Heart left ventricle (tissue), 16 donors: ENCODE results near the gene CAPN11. TPM values are rescaled to one million over a fixed set of nuclear protein-coding genes. Genes with fewer than 3 reads are reported as not detected.
A peak's percentile ranks its signal among the peaks of the same experiment; 100 is the strongest.

Experiments used
- ATAC-seq, 4 donors: fragments of 200-7000 bp; cut with Tn5 transposase; one replicate each; pipeline ENCODE4 v1.9.1; 2020 to 2022; ENCODE audit warnings: moderate library complexity in 4 of 4, mild to moderate bottlenecking in 3 of 4, moderate number of reproducible peaks in 1 of 4
- DNase-seq, 5 donors: peaks; one replicate each; pipeline ENCODE4 v3.0.0-alpha.2; 2020
- H3K27ac ChIP-seq, 12 donors: fragments of 200-600 bp; sonication (generic) in 4 of 12; one replicate each; pipeline versions ENCODE4 v1.5.0 to v1.8.0; 2016 to 2022; ENCODE audit warnings: mild to moderate bottlenecking in 2 of 12
- H3K27me3 ChIP-seq, 9 donors: fragments of 200-600 bp; sonication (generic) in 2 of 9; one replicate each; pipeline versions ENCODE4 v1.5.1 to v1.8.0; 2016 to 2022; ENCODE audit warnings: mild to moderate bottlenecking in 3 of 9
- H3K36me3 ChIP-seq, 9 donors: fragments of 200-600 bp; sonication (generic) in 2 of 9; one replicate each; pipeline versions ENCODE4 v1.5.0 to v1.8.0; 2018 to 2022; ENCODE audit warnings: mild to moderate bottlenecking in 2 of 9
- H3K4me1 ChIP-seq, 12 donors: fragments of 200-600 bp; sonication (generic) in 4 of 12; one replicate each; pipeline versions ENCODE4 v1.5.0 to v1.8.0; 2016 to 2022; ENCODE audit warnings: mild to moderate bottlenecking in 3 of 12
- H3K4me3 ChIP-seq, 12 donors: fragments of 200-600 bp; sonication (generic) in 4 of 12; one replicate each; pipeline versions ENCODE4 v1.5.0 to v1.8.0; 2017 to 2022; ENCODE audit warnings: mild to moderate bottlenecking in 9 of 12, moderate library complexity in 4 of 12
- H3K9me3 ChIP-seq, 12 donors: fragments of 200-600 bp; sonication (generic) in 4 of 12; one replicate each; pipeline versions ENCODE4 v1.5.0 to v1.8.0; 2016 to 2022; ENCODE audit warnings: mild to moderate bottlenecking in 1 of 12
- POLR2A ChIP-seq, 2 donors: fragments of 450-650 bp; IDR thresholded peaks; one replicate each; pipeline ENCODE4 v1.6.1; 2017; ENCODE audit warnings: antibody characterized with exemption in 2 of 2, mild to moderate bottlenecking in 2 of 2, moderate library complexity in 2 of 2
- WGBS, 4 donors: extraction: QIAGEN DNeasy Blood & Tissue Kit in 2 of 4; methylation state at CpG; one replicate each; pipeline versions ENCODE4 v1.1.5 to v1.1.7; 2013 to 2018; 5-methylcytosine and 5-hydroxymethylcytosine counted together
- intact Hi-C, 10 donors: fragments of 100-400 bp; cut with DNase I; formaldehyde crosslinking; loops; one replicate each; pipeline versions ENCODE4 v1.11.1 to v1.14.2; 2022
- polyA plus RNA-seq, 2 donors: library from polyadenylated mRNA; stranded (reverse); fragments of 200-250 nt; gene quantifications; one replicate each; pipeline ENCODE4 v1.2.3, GENCODE V29; 2013
- total RNA-seq, 9 donors: library from RNA; depleted of rRNA in 2 of 9; stranded (reverse); fragments of >200 nt in 2 of 9; fragmentation: NEBNext Ultra II Directional in 3 of 9; extraction: Animal tissue kit (Norgen Biotek cat#: 25700) in 3 of 9; gene quantifications; one replicate each; pipeline versions ENCODE4 v1.1.0 to v1.2.4, GENCODE V29; 2016 to 2023
- TF ChIP-seq, protein P1 (sequence below), 12 donors: fragments of 200-600 bp; sonication (generic) in 4 of 12; IDR thresholded peaks; one replicate each; pipeline versions ENCODE4 v1.5.0 to v1.8.0; 2018 to 2022; ENCODE audit warnings: antibody characterized with exemption in 12 of 12, mild to moderate bottlenecking in 5 of 12
- donor health status: ischemic (EF 13 %, LVEDD 7.1; RV severe dilation, severe dysfunction).
- donor health status: healthy with polysubstance abuse.
- donor health status: DM: no; HTN: yes; CAD: no.
- donor health status: DM: no; HTN: no; CAD: no.
- donor health status: ischemic (EF 25% LVEDD 6.9; RV normal size, moderate dysfunction).
- donor health status: ischemic (EF 25% LVEDD 5.7; RV mildly dilated, moderate dysfunction).
- donor health status: healthy.
- donor health status: DM: yes; HTN: yes; CAD: no.
- donor health status: ischemic (EF 35%, LVEDD 5.7; RV mildly dilated, moderate dysfunction).
- donor health status: nonischemic (EF 11% LVEDD 7.7; RV severe dilation, severe dysfunction).
- donor health status: DM: yes; HTN: yes; CAD: no.
- donor health status: PGD.
- donor health status: ischemic (EF 29% LVEDD 5.4; RV normal size, mild dysfunction).
- donor health status: nonischemic (EF 23%, LVEDD 6.1; RV moderate dilation, normal function).

Gene CAPN11
- total and polyA plus RNA-seq, 11 donors = 0.08 to 1.8 (median 0.38) TPM; not detected in 3

DNA sequence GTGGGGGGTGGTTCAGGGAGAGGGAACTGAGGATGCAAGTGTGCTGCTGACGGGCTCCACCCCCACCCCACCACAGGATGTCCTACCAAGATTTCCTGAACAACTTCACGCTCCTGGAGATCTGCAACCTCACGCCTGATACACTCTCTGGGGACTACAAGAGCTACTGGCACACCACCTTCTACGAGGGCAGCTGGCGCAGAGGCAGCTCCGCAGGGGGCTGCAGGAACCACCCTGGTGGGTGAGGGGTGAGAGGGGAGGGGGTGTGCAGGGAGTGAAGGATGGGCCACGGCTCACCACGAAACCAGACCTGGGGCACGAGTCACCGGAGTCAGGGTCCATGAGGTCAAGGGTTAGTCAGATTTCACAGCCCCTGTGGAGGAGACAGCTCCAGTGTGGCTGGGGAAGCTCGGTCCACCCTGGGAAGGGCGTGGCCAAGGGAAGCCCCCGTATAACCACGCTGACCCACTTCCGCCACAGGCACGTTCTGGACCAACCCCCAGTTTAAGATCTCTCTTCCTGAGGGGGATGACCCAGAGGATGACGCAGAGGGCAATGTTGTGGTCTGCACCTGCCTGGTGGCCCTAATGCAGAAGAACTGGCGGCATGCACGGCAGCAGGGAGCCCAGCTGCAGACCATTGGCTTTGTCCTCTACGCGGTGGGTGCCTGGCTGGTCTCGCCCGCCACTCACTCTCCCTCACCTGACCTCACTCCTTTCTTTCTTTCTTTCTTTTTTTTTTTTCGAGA is 18.3 kb downstream of the CAPN11 start:
- H3K4me1 ChIP-seq = peaks cover 0 to 34% (median 22%) of the 10 kb centered on the region in 12 donors
- DNase-seq (no peak), ATAC-seq (no peak)
- 69 to 75% (median 72%) methylated on average over 23 to 24 of the region's 24 CpGs for WGBS, 4 donors
- intact Hi-C loops = loop anchor here in 5 of 10 donors (5.0 to 10.0 kb wide), 4 partner anchors 35 to 158 kb away; partner anchors contain the start of genes MYMX (in 2 of the 5) and SLC29A1 (in 1 of the 5)
- H3K27ac ChIP-seq = peak overlapping the region in 4 of 12 donors; percentile 15 to 75 (median 54)
- TF ChIP-seq, protein P1, sequence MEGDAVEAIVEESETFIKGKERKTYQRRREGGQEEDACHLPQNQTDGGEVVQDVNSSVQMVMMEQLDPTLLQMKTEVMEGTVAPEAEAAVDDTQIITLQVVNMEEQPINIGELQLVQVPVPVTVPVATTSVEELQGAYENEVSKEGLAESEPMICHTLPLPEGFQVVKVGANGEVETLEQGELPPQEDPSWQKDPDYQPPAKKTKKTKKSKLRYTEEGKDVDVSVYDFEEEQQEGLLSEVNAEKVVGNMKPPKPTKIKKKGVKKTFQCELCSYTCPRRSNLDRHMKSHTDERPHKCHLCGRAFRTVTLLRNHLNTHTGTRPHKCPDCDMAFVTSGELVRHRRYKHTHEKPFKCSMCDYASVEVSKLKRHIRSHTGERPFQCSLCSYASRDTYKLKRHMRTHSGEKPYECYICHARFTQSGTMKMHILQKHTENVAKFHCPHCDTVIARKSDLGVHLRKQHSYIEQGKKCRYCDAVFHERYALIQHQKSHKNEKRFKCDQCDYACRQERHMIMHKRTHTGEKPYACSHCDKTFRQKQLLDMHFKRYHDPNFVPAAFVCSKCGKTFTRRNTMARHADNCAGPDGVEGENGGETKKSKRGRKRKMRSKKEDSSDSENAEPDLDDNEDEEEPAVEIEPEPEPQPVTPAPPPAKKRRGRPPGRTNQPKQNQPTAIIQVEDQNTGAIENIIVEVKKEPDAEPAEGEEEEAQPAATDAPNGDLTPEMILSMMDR (IDR thresholded peaks at IDR 0.05) = no peak
- TF ChIP-seq POLR2A (IDR thresholded peaks at IDR 0.05) = no peak
- H3K27me3 ChIP-seq = no peaks in the 10 kb centered on the region
- H3K36me3 ChIP-seq = no peaks in the 10 kb centered on the region
- H3K4me3 ChIP-seq = peak overlapping the region in 1 of 12 donors; percentile 6
- no peaks in the 10 kb centered on the region for H3K9me3 ChIP-seq

DNA sequence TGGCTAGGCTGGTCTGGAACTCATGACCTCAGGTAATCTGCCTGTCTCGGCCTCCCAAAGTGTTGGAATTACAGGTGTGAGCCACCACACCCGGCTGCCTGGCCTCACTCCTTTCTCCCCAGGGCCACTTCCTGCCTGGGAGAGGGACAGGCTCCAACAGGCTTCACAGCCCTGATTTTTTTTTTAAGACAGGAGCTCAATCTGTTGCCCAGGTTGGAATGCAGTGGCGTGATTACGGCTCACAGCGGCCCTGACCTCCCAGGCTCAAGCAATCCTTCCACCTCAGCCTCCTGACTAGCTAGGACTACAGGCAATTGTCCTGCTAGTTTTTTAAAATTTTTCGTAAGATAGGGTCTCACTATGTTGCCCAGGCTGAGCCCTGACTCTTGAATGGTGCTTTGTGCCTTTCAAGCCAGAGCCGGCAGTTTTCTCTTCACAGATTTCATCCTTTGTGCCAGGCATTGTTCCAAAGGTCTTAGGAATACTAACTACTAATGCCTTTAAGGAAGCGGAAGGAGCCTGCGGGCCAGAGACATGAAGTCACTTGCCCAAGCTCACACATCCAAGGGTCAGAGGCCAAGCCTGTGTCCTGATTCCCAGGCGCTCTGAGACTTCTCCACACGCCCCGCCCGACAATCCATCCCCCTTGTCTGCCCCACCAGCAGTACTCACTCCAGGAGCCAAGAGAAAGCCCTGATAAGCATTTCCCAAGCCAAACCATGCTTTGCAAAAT is 19.2 kb downstream of the CAPN11 start:
- H3K9me3 ChIP-seq = no peaks in the 10 kb centered on the region
- H3K36me3 ChIP-seq = no peaks in the 10 kb centered on the region
- no peaks in the 10 kb centered on the region for H3K27me3 ChIP-seq
- intact Hi-C loops = loop anchor here in 5 of 10 donors (5.0 to 10.0 kb wide), 4 partner anchors 34 to 157 kb away; partner anchors contain the start of genes MYMX (in 2 of the 5) and SLC29A1 (in 1 of the 5)
- DNase-seq = peak; percentile 76 to 86 (median 80)
- H3K4me1 ChIP-seq = peaks cover 0 to 30% (median 17%) of the 10 kb centered on the region in 12 donors
- peak; percentile 68 to 88 (median 86) for ATAC-seq
- 60 to 75% (median 65%) methylated on average over 13 of the region's 13 CpGs for WGBS, 4 donors
- TF ChIP-seq, protein P1 (IDR thresholded peaks at IDR 0.05) = no peak
- TF ChIP-seq POLR2A (IDR thresholded peaks at IDR 0.05) = no peak
- H3K4me3 ChIP-seq = no peak overlapping the region
- H3K27ac ChIP-seq = peak overlapping the region in 10 of 12 donors; percentile 17 to 75 (median 60)

DNA sequence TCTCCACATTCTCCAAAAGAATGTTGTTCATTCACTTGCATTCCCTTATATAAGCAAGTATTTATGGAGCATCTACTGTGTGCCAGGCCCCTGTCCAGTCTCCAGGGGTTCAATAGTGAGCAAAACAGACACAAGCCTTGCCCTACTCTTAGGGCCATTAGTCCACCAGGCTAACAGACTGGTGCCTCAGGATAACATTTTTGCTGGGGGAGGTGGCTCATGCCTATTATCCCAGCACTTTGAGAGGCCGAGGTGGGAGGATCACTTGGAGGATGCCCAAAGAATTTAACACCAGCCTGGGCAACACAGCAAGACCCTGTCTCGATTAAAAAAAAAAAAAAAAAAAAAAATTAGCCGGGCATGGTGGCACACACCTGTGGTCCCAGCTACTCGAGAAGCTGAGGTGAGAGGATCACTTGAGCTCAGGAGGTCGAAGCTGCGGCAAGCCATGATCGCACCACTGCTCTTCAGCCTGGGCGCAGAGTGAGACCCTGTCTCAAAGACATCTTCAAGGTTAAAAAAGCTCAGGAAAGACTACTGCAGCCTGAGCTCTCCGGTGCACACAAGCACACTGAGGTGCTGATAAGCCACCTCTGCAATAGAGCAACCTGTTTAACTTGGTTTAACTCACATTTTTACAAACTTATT is 19.9 kb downstream of the CAPN11 start:
- Histone ChIP-seq H3K4me3 (no peak overlapping the region), H3K4me1 (peaks cover 0 to 27% (median 15%) of the 10 kb centered on the region in 12 donors), H3K27me3 (no peaks in the 10 kb centered on the region), H3K9me3 (no peaks in the 10 kb centered on the region), H3K27ac (peak overlapping the region in 8 of 12 donors; percentile 25 to 75 (median 46)), H3K36me3 (no peaks in the 10 kb centered on the region)
- no peak for TF ChIP-seq POLR2A (IDR thresholded peaks at IDR 0.05)
- TF ChIP-seq, protein P1 (IDR thresholded peaks at IDR 0.05) = no peak
- WGBS, 4 donors = 84 to 90% (median 87%) methylated on average over 9 of the region's 9 CpGs
- DNase-seq (no peak), ATAC-seq (peak in 1 of 4 donors; percentile 20)
- intact Hi-C loops = loop anchor here in 5 of 10 donors (5.0 to 10.0 kb wide), 4 partner anchors 34 to 156 kb away; partner anchors contain the start of genes MYMX (in 2 of the 5) and SLC29A1 (in 1 of the 5)
